HCT116 (cell line): ENCODE data around the gene TRMT11. TPM values are rescaled to one million over a fixed set of nuclear protein-coding genes. Genes with fewer than 3 reads are reported as not detected.

Experiments used
- ATAC-seq: fragments of 200-7000 bp; cut with Tn5 transposase; 2 replicates; pipeline ENCODE4 v1.9.1; 2020; ENCODE audit warnings: mild to moderate bottlenecking, moderate library complexity
- BruUV-seq: library from RNA; stranded (reverse); fragments of 400-500 nt; replicated peaks from 2 replicates; lab custom pipeline; 2021; lab: Mats Ljungman, UMichigan
- CTCF ChIA-PET: fragments of 300-600 bp; sonication (Branson Sonifier 250); formaldehyde crosslinking; loops from one replicate; lab custom pipeline; 2021; ENCODE audit warnings: antibody characterized with exemption; lab: Charles Lee
- POLR2A ChIA-PET: fragments of 300-600, 350-600 bp; sonication (Branson Sonifier 250); formaldehyde crosslinking; loops from one replicate; lab custom pipeline; 2021; ENCODE audit warnings: antibody characterized with exemption; lab: Charles Lee
- RAD21 ChIA-PET, 2 experiments: fragments of 300-600 bp; sonication (Branson Sonifier 250); formaldehyde crosslinking; loops; one replicate each; lab custom pipeline; 2023; ENCODE audit warnings: low total read pairs in 2 of 2; ENCODE audit not compliant: uncharacterized antibody in 2 of 2, unreplicated experiment in 2 of 2, low non-redundant PET in 1 of 2; lab: Charles Lee
- DNase-seq: peaks from one replicate; pipeline ENCODE4 v3.0.0-alpha.2; 2010; ENCODE audit warnings: low read depth, low spot score
- H2AFZ ChIP-seq: fragments of 200-600 bp; shearing (Covaris generic), sonication (generic); 2 replicates; pipeline ENCODE4 v1.6.1; 2017; ENCODE audit warnings: low read depth, mixed run types, mixed read lengths, antibody characterized with exemption, low read length; ENCODE audit not compliant: poor library complexity, severe bottlenecking
- H3K27ac ChIP-seq: 2 replicates; pipeline ENCODE4 v1.5.1; 2012; ENCODE audit warnings: low read depth, low read length
- H3K27me3 ChIP-seq: fragments of 200-600 bp; sonication (generic); 2 replicates; pipeline ENCODE4 v1.6.1; 2016; ENCODE audit warnings: mixed run types, low read length, mixed read lengths; ENCODE audit not compliant: insufficient read depth
- H3K36me3 ChIP-seq, 2 experiments: fragments of 200-500 bp in 1 of 2; fragments of 200-600 bp in 1 of 2; sonication (Bioruptor generic) in 1 of 2; sonication (generic) in 1 of 2; 2 replicates each; pipeline versions ENCODE4 v1.5.1 to v1.6.1; 2014 to 2016; ENCODE audit warnings: low read length in 2 of 2, inconsistent platforms in 1 of 2, mixed read lengths in 1 of 2, mixed run types in 1 of 2; ENCODE audit not compliant: insufficient read depth in 2 of 2, control insufficient read depth in 1 of 2
- H3K4me1 ChIP-seq, 2 experiments: fragments of 200-600 bp in 1 of 2; sonication (generic) in 1 of 2; 2 replicates each; pipeline versions ENCODE4 v1.5.1 to v1.6.1; 2012 to 2017; ENCODE audit warnings: low read length in 2 of 2, inconsistent platforms in 1 of 2, mild to moderate bottlenecking in 1 of 2, mixed read lengths in 1 of 2, mixed run types in 1 of 2, moderate library complexity in 1 of 2; ENCODE audit not compliant: insufficient read depth in 2 of 2, control insufficient read depth in 1 of 2
- H3K4me2 ChIP-seq: fragments of 200-600 bp; sonication (generic); 2 replicates; pipeline ENCODE4 v1.6.1; 2017; ENCODE audit warnings: mixed run types, low read length, mixed read lengths
- H3K4me3 ChIP-seq, 2 experiments: fragments of 200-600 bp in 1 of 2; sonication (generic) in 1 of 2; replicated peaks in 1 of 2; 2 replicates each; pipeline ENCODE4 v1.5.1; 2011 to 2016; ENCODE audit warnings: low read length in 2 of 2, control low read depth in 1 of 2, low read depth in 1 of 2, mild to moderate bottlenecking in 1 of 2, mixed read lengths in 1 of 2, mixed run types in 1 of 2
- H3K79me2 ChIP-seq: fragments of 200-600 bp; sonication (generic); 2 replicates; pipeline ENCODE4 v1.6.1; 2017; ENCODE audit warnings: mild to moderate bottlenecking, mixed run types, low read length, moderate library complexity, mixed read lengths; ENCODE audit not compliant: insufficient read depth
- H3K9ac ChIP-seq: fragments of 200-600 bp; sonication (generic); 2 replicates; pipeline ENCODE4 v1.6.1; 2016; ENCODE audit warnings: low read length, mixed read lengths
- H3K9me2 ChIP-seq: fragments of 200-600 bp; sonication (generic), shearing (Covaris generic); 2 replicates; pipeline ENCODE4 v1.6.1; 2017; ENCODE audit warnings: mixed run types, mild to moderate bottlenecking, moderate library complexity; ENCODE audit not compliant: insufficient read depth
- H3K9me3 ChIP-seq, 2 experiments: fragments of 200-500 bp in 1 of 2; fragments of 200-600 bp in 1 of 2; sonication (Bioruptor generic) in 1 of 2; sonication (generic) in 1 of 2; 2 replicates each; pipeline ENCODE4 v1.6.1; 2014 to 2017; ENCODE audit warnings: low read length in 2 of 2, mixed read lengths in 2 of 2, inconsistent platforms in 1 of 2, low read depth in 1 of 2, mild to moderate bottlenecking in 1 of 2, mixed run types in 1 of 2, moderate library complexity in 1 of 2; ENCODE audit not compliant: control insufficient read depth in 1 of 2, insufficient read depth in 1 of 2
- H4K20me1 ChIP-seq: fragments of 200-600 bp; sonication (generic), shearing (Covaris generic); 2 replicates; pipeline ENCODE4 v1.6.1; 2017; ENCODE audit warnings: mixed run types, mild to moderate bottlenecking, moderate library complexity; ENCODE audit not compliant: insufficient read depth
- CBX3 ChIP-seq: IDR thresholded peaks from 2 replicates; pipeline ENCODE4 v1.6.1; 2012; ENCODE audit warnings: low read depth
- CTCF ChIP-seq, 3 experiments: fragments of 200-600 bp in 1 of 3; sonication (generic) in 1 of 3; IDR thresholded peaks in 2 of 3; conservative IDR thresholded peaks in 1 of 3; 2 replicates each; pipeline ENCODE4 v1.5.1; 2012 to 2017; ENCODE audit warnings: low read depth in 2 of 3, low read length in 2 of 3, antibody characterized with exemption in 1 of 3, borderline replicate concordance in 1 of 3, control low read depth in 1 of 3, mild to moderate bottlenecking in 1 of 3, mixed read lengths in 1 of 3, mixed run types in 1 of 3, moderate library complexity in 1 of 3; ENCODE audit not compliant: insufficient read depth in 1 of 3
- EZH2 ChIP-seq: fragments of 200-600 bp; sonication (generic); IDR thresholded peaks from 2 replicates; pipeline ENCODE4 v1.6.1; 2017; ENCODE audit warnings: antibody characterized with exemption, mixed run types
- FOSL1 ChIP-seq: IDR thresholded peaks from 2 replicates; pipeline ENCODE4 v1.6.1; 2012; ENCODE audit warnings: low read depth
- MAX ChIP-seq: IDR thresholded peaks from 2 replicates; pipeline ENCODE4 v1.6.1; 2012
- POLR2AphosphoS5 ChIP-seq: IDR thresholded peaks from 2 replicates; pipeline ENCODE4 v1.6.1; 2011; ENCODE audit warnings: mild to moderate bottlenecking, low read depth, low read length, moderate library complexity
- REST ChIP-seq: IDR thresholded peaks from 2 replicates; pipeline ENCODE4 v1.6.1; 2012; ENCODE audit warnings: low read depth
- SP1 ChIP-seq: IDR thresholded peaks from 2 replicates; pipeline ENCODE4 v1.6.1; 2012; ENCODE audit warnings: low read depth
- SRF ChIP-seq: IDR thresholded peaks from 2 replicates; pipeline ENCODE4 v1.6.1; 2012; ENCODE audit warnings: low read depth
- ZBTB33 ChIP-seq: IDR thresholded peaks from 2 replicates; pipeline ENCODE4 v1.6.1; 2011; ENCODE audit warnings: mild to moderate bottlenecking, low read length, moderate library complexity; ENCODE audit not compliant: insufficient replicate concordance; ENCODE audit errors: extremely low read depth
- intact Hi-C: fragments of 100-400 bp; cut with micrococcal nuclease; formaldehyde crosslinking; loops from 2 replicates; pipeline ENCODE4 v1.10.0; 2022
- total RNA-seq: library from RNA; stranded (reverse); gene quantifications from one replicate; pipeline ENCODE4 v1.2.1, GENCODE V29; 2021; ENCODE audit not compliant: unreplicated experiment
- TF ChIP-seq, protein P1 (sequence below): IDR thresholded peaks from 2 replicates; pipeline ENCODE4 v1.6.1; 2012

TRMT11 gene
- total RNA-seq, 1 experiment from 2014 or later: 41.8 TPM

GRCh38 chr6:125961117-125961516, 25.2 kb upstream of the TRMT11 start (continued):
- no peak for TF ChIP-seq REST
- TF ChIP-seq SRF: no peak
- TF ChIP-seq SP1: no peak

GRCh38 chr6:125962900-125963497, 23.3 kb upstream of the TRMT11 start:
- ATAC-seq: no peak
- CTCF ChIA-PET: no interaction called here
- POLR2A ChIA-PET: no interaction called here
- H3K9me2 ChIP-seq: no peaks in the 10 kb centered on the region
- no peak for DNase-seq
- H4K20me1 ChIP-seq: no peaks in the 10 kb centered on the region
- no peaks in the 10 kb centered on the region for H3K9me3 ChIP-seq
- no TSS peak for BruUV-seq
- no peak overlapping the region for H3K9ac ChIP-seq
- intact Hi-C loops: no loop called here
- H3K27ac ChIP-seq: no peak overlapping the region
- H2AFZ ChIP-seq: no peak overlapping the region
- no peak for TF ChIP-seq EZH2
- no peak for TF ChIP-seq SP1
- TF ChIP-seq FOSL1: no peak
- TF ChIP-seq, protein P1, sequence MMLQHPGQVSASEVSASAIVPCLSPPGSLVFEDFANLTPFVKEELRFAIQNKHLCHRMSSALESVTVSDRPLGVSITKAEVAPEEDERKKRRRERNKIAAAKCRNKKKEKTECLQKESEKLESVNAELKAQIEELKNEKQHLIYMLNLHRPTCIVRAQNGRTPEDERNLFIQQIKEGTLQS: no peak
- no peak for TF ChIP-seq CBX3
- TF ChIP-seq ZBTB33: no peak
- no peak for TF ChIP-seq CTCF (IDR thresholded peaks at IDR 0.05 in 2 of 3, conservative IDR thresholded peaks at IDR 0.05 in 1 of 3; ENCODE audit: borderline replicate concordance in 1 of 3, insufficient read depth in 1 of 3, low read depth in 2 of 3, low read length in 2 of 3)
- no peak for TF ChIP-seq POLR2AphosphoS5
- TF ChIP-seq MAX: no peak
- H3K27me3 ChIP-seq: no peaks in the 10 kb centered on the region
- H3K4me1 ChIP-seq: peaks cover 2% of the 10 kb centered on the region in 2 experiments; a peak in 3 of 4 replicates
- no peak overlapping the region for H3K4me3 ChIP-seq
- no peak overlapping the region for H3K4me2 ChIP-seq
- RAD21 ChIA-PET: no interaction called here
- no peaks in the 10 kb centered on the region for H3K79me2 ChIP-seq
- no peaks in the 10 kb centered on the region for H3K36me3 ChIP-seq
